Activated naive CD4-positive, alpha-beta T cell treated with anti-CD3 and anti-CD28 coated beads, Interleukin-2, amount 50 U/mL, for 72 hours (primary cell): ENCODE results near the gene PDRG1. TPM values are rescaled to one million over a fixed set of nuclear protein-coding genes. Genes with fewer than 3 reads are reported as not detected.
"Not testable (repeated sequence)": the region's sequence is repeated elsewhere in the genome, so short reads cannot be mapped to it uniquely, and the experiment has no call there.

ENCODE experiments used
- ATAC-seq, 2 donors: fragments of 150-1000 bp; cut with Tn5 transposase; 2 replicates each; pipeline ENCODE4 v1.10.0; 2021; ENCODE audit warnings: mild to moderate bottlenecking in 2 of 2, moderate library complexity in 2 of 2
- DNase-seq, 2 donors: peaks; one replicate each; pipeline ENCODE4 v3.0.0; 2021 to 2022; ENCODE audit warnings: low spot score in 2 of 2
- H3K27ac Mint-ChIP-seq, 2 donors: one replicate each; pipeline ENCODE4 v1.8.0; 2022; ENCODE audit warnings: mild to moderate bottlenecking in 2 of 2, mixed read lengths in 2 of 2
- H3K36me3 Mint-ChIP-seq, 2 donors: one replicate each; pipeline ENCODE4 v1.8.0; 2022; ENCODE audit warnings: mixed read lengths in 2 of 2
- H3K9me3 Mint-ChIP-seq, 2 donors: one replicate each; pipeline ENCODE4 v1.8.0; 2022; ENCODE audit warnings: mixed read lengths in 2 of 2
- total RNA-seq, 2 donors: library from RNA; stranded (reverse); gene quantifications; one replicate each; pipeline ENCODE4 v1.2.3, GENCODE V29; 2022

The PDRG1 gene
- total RNA-seq, 2 donors from 2014 or later = 13.1 to 20.6 TPM

DNA sequence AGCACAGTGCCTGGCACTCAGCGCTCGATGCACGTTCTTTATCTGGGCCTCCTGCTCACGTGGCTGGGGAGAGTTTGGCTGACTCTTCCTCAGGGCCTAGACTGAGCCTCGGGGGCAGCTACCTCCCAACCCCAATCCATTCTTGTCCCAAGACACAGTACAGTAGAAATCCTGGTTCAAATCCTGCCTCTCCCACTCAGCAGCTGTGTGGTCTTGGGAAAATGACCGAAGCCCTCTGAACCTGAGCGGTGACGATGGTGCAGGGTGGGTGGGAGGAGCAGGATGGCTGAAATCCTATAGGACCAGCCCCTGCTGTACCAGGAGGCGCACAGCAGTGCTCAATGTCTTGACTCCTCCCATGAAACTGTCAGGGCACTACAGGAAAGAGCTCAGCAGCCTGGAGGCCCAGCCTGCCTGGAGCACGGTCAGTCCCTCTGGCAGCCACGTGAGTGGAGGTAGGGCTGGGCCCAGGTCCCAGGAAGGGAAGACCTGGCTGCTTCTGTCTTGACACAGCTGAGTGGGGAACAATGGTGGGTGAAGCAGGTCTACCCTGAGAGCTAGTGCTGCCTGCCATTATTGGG lies 31.5 kb downstream of the PDRG1 start:
- ATAC-seq (no peak), DNase-seq (no peak)
- no peak overlapping the region for H3K27ac Mint-ChIP-seq
- no peaks in the 10 kb centered on the region for H3K36me3 Mint-ChIP-seq
- H3K9me3 Mint-ChIP-seq = no peaks in the 10 kb centered on the region

- DNase-seq (no peak), ATAC-seq (no peak)
- no peaks in the 10 kb centered on the region for H3K9me3 Mint-ChIP-seq
- no peaks in the 10 kb centered on the region for H3K36me3 Mint-ChIP-seq
- no peak overlapping the region for H3K27ac Mint-ChIP-seq
Measured at GRCh38 chr20:31919410-31920155, 32.3 kb downstream of the PDRG1 start.

DNA sequence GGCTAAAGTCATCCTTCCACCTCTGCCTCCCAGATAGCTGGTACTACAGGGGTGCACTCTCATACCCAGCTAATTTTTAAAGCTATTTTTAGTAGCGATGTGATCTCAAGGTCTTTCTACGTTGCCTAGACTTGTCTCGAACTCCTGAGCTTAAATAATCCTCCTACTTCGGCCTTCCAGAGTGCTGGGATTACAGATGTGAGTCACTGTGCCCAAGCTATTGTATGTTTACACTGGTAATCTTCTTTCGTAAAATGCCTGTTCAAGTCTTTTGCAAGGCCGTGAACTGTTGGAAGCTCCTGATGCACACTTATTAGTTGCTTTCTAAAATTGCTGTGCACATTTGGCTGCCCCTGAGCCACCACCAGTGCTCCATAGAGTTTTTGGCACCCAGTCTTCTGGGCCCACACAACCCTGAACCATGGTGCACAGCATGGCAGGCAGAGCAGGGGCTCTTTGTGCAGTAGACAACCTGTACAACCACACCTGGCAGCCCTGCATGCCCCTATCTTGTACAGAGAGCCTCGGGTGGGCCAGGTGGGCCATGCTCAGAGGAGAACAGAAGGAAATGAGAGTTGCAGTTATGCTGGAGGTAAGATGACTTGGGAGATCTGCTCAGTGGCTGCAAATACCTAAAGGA lies 33.3 kb downstream of the PDRG1 start:
- ATAC-seq (no peak), DNase-seq (no peak)
- no peaks in the 10 kb centered on the region for H3K36me3 Mint-ChIP-seq
- no peaks in the 10 kb centered on the region for H3K9me3 Mint-ChIP-seq
- H3K27ac Mint-ChIP-seq = peak overlapping the region in 1 of 2 donors; percentile 51

GRCh38 chr20:31917962-31918412 lies 33.9 kb downstream of the PDRG1 start:
- H3K36me3 Mint-ChIP-seq, H3K27ac Mint-ChIP-seq, DNase-seq, ATAC-seq, H3K9me3 Mint-ChIP-seq: not testable (repeated sequence)

- DNase-seq (no peak), ATAC-seq (no peak)
- Mint-ChIP-seq H3K9me3 (no peaks in the 10 kb centered on the region), H3K36me3 (no peaks in the 10 kb centered on the region), H3K27ac (no peak overlapping the region)
Measured at GRCh38 chr20:31916708-31917107, 35.1 kb downstream of the PDRG1 start.

- DNase-seq (no peak), ATAC-seq (no peak)
- H3K9me3 Mint-ChIP-seq = no peaks in the 10 kb centered on the region
- no peak overlapping the region for H3K27ac Mint-ChIP-seq
- no peaks in the 10 kb centered on the region for H3K36me3 Mint-ChIP-seq
Measured at GRCh38 chr20:31915491-31916280, 36.2 kb downstream of the PDRG1 start.

DNA sequence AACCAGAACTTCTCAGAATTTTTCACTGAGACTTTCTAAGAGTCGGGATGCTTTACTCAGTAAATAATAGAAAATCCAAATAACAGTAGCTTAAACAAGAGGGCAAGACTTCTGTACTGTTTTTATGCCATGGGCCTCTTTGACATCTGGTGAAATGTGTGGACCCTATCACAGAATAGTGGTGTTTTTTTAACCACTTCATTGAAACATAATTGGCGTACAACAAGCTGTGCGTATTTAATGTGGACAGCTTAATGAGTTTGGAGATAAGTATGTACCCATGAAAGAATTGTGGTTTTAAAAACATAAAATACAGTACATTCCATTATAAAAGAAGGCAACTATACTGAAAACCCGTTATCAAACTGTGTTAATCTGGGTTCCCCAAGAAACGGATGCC lies 37.7 kb downstream of the PDRG1 start:
- no peak overlapping the region for H3K27ac Mint-ChIP-seq
- ATAC-seq = no peak
- no peaks in the 10 kb centered on the region for H3K9me3 Mint-ChIP-seq
- no peak for DNase-seq
- no peaks in the 10 kb centered on the region for H3K36me3 Mint-ChIP-seq

GRCh38 chr20:31913431-31914157 lies 38.3 kb downstream of the PDRG1 start:
- ATAC-seq (no peak), DNase-seq (no peak)
- Mint-ChIP-seq H3K27ac (peak overlapping the region in 1 of 2 donors; percentile 69), H3K36me3 (no peaks in the 10 kb centered on the region), H3K9me3 (no peaks in the 10 kb centered on the region)

- Mint-ChIP-seq H3K27ac (no peak overlapping the region), H3K9me3 (no peaks in the 10 kb centered on the region), H3K36me3 (no peaks in the 10 kb centered on the region)
- DNase-seq = no peak
- no peak for ATAC-seq
Measured at GRCh38 chr20:31910071-31910803, 41.6 kb downstream of the PDRG1 start.

DNA sequence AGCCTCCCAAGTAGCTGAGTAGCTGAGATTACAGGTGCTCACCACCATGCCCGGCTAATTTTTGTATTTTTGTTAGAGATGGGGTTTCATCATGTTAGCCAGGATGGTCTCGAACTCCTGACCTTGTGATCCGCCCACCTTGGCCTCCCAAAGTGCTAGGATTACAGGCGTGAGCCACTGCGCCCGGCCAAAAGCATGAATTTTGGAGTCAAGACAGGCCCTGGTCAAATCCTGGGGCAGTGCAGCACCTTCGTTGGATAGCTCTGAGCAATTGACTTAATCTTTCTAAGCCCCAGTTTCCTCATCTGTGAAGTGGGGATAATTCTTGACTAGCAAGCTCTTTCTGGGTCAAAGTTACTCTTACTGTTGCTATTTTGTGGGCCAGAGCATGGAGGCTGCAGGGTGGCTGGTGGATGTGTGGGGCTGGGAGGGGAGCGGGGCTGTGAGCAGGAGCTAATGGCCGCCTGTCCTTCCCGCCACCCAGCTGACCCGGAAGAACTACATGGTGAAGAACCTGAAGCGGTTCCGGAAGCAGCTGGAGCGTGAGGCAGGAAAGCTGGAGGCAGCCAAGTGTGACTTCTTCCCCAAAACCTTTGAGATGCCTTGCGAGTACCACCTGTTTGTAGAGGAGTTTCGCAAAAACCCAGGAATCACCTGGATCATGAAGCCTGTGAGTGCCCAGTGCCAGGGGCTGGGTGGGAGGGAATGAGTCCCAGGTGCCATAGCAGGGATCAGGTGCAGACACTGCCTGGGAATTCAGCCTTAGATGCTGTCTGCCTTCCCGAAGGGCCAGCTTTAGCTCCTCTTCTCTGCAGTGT lies 42.4 kb downstream of the PDRG1 start:
- H3K36me3 Mint-ChIP-seq = no peaks in the 10 kb centered on the region
- ATAC-seq (no peak), DNase-seq (no peak)
- H3K9me3 Mint-ChIP-seq = no peaks in the 10 kb centered on the region
- H3K27ac Mint-ChIP-seq = no peak overlapping the region

GRCh38 chr20:31908424-31908823 lies 43.4 kb downstream of the PDRG1 start:
- H3K36me3 Mint-ChIP-seq = no peaks in the 10 kb centered on the region
- no peak for DNase-seq
- no peak for ATAC-seq
- no peaks in the 10 kb centered on the region for H3K9me3 Mint-ChIP-seq
- H3K27ac Mint-ChIP-seq = no peak overlapping the region

- H3K36me3 Mint-ChIP-seq = no peaks in the 10 kb centered on the region
- H3K27ac Mint-ChIP-seq = peak overlapping the region in 1 of 2 donors; percentile 8
- ATAC-seq = no peak
- no peaks in the 10 kb centered on the region for H3K9me3 Mint-ChIP-seq
- no peak for DNase-seq
Measured at GRCh38 chr20:31908016-31908415, 43.8 kb downstream of the PDRG1 start.

- Mint-ChIP-seq H3K9me3 (no peaks in the 10 kb centered on the region), H3K36me3 (no peaks in the 10 kb centered on the region), H3K27ac (no peak overlapping the region)
- DNase-seq (no peak), ATAC-seq (no peak)
Measured at GRCh38 chr20:31907046-31907445, 44.8 kb downstream of the PDRG1 start.

DNA sequence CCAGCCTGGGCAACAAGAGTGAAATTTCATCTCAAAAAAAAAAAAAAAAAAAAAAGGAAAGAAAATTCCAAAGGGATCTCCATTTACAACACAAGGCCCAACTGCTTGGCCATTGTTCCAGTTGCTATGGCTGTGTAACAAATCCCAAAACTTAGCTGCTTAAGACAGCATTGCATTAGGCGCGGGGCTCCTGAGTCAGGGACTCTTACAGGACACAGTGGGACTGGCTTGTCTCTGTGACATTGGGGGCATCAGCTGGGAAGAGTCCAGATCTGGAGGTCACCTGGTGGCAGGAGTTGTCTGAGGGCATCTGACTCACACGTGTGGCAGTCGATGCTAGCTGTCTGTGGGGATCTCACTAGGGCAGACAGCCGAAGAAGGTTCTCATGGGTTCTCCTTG lies 45.8 kb downstream of the PDRG1 start:
- Mint-ChIP-seq H3K9me3 (no peaks in the 10 kb centered on the region), H3K27ac (no peak overlapping the region), H3K36me3 (no peaks in the 10 kb centered on the region)
- ATAC-seq (no peak), DNase-seq (no peak)
